T-helper 17 cell (primary cell): ENCODE results near the gene RPS14. TPM values are rescaled to one million over a fixed set of nuclear protein-coding genes. Genes with fewer than 3 reads are reported as not detected.

Experiments used
- ATAC-seq: fragments of 150-1000 bp; cut with Tn5 transposase; 2 replicates; pipeline ENCODE4 v1.10.0; 2021; ENCODE audit warnings: mild to moderate bottlenecking, moderate library complexity
- DNase-seq, 3 donors: peaks; one replicate each; pipeline versions ENCODE4 v3.0.0 to v3.0.0-alpha.2; 2020 to 2021
- H3K9me3 ChIP-seq: one replicate; pipeline ENCODE4 v1.7.0; 2013; ENCODE audit warnings: low read length, mild to moderate bottlenecking; ENCODE audit not compliant: control insufficient read depth, poor library complexity, severe bottlenecking
- H3K27ac Mint-ChIP-seq: one replicate; pipeline ENCODE4 v1.8.0; 2022; ENCODE audit warnings: mild to moderate bottlenecking, moderate library complexity, mixed read lengths
- H3K27me3 Mint-ChIP-seq: one replicate; pipeline ENCODE4 v1.8.0; 2022; ENCODE audit warnings: mixed read lengths
- H3K36me3 Mint-ChIP-seq: one replicate; pipeline ENCODE4 v1.8.0; 2022; ENCODE audit warnings: low read depth, mixed read lengths
- H3K4me1 Mint-ChIP-seq: one replicate; pipeline ENCODE4 v1.8.0; 2022; ENCODE audit warnings: mild to moderate bottlenecking, mixed read lengths
- H3K4me3 Mint-ChIP-seq: one replicate; pipeline ENCODE4 v1.8.0; 2022; ENCODE audit warnings: mild to moderate bottlenecking, moderate library complexity, mixed read lengths
- total RNA-seq, 4 donors: library from RNA in 2 of 4; stranded (reverse) in 2 of 4; gene quantifications; one replicate each; pipeline ENCODE4 v1.2.3 and lab custom pipeline; 2022 to 2026

Gene RPS14
- 1,000 to 10,000 TPM; 3,455 to 4,953 TPM for total RNA-seq
- 969 to 1,043 reads per million in 2 donors for total RNA-seq (lab: John Stamatoyannopoulos, UW)

DNA sequence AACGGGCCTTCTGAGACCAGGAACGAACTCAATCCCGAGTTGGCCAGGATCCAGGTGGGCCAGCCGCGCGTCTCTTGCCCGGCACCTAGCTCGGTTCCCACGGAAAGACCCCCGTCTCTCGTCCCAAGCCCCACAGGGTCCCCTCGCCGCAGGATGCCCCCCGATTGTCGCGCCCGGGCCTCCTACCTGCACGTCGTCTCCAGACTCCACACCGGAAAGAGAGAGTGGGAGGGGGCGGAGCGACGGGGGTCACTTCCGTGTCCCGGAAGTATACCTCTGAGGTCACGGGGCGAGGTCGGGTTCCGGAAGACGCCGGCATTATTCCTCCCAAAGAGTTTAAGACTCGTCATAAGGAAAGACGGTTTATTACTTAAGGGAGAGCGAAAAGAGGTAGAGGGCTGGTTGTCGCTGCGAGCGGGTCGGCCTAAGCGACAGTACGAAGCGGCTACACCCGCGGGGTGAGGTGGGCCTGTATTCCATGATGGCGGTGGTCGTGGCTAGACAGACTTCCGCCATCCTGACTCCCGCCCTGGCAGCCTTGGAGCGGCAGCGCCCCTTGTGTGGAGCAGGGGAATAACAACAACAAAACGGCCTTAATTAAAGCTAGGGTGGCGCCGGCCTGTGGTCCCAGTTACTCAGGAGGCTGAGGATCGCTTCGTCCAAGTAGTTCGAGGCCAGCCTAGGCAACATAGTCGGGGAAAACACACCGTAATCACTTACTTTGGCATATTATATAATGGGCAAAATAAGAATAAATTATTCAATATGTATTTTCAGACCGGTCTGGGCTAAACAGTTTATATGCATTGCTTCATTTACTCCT lies at the start of gene RPS14:
TSS of gene RPS14 (minus strand) at position 223 of the 823 bp plus-strand sequence. CDS start 2,006 bp downstream, outside the sequence.
- Mint-ChIP-seq H3K4me3 (peak within 1 kb of the TSS; percentile 97), H3K4me1 (peaks cover 19% of the 10 kb centered on the region), H3K27ac (peak within 1 kb of the TSS; percentile 98), H3K36me3 (peaks cover 9% of the 10 kb centered on the region), H3K27me3 (no peaks in the 10 kb centered on the region)
- no peaks in the 10 kb centered on the region for H3K9me3 ChIP-seq
- peak; percentile 93 for ATAC-seq
- peak; percentile 83 to 86 (median 85) for DNase-seq

DNA sequence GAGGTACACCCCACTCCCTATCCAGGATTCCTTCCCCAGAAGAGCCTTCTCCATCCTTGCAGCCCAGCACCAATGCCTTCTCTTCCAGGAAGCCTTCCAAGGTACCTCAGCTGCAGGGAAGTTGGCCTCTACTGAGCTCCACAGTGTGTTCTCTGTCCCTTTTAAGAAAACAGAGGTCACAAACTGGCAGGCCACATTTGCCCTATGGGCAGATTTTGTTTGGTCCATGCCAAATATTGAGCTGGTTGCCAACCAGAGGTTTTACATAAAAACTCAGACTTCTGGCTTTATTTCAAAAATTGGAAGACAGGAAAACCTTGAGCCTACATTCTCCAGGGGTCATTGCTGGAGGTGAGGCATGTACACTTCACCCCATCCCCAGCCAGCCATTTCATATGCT lies 49.4 kb upstream of the RPS14 start:
- no peak for DNase-seq
- no peaks in the 10 kb centered on the region for H3K9me3 ChIP-seq
- Mint-ChIP-seq H3K36me3 (no peaks in the 10 kb centered on the region), H3K27ac (no peak overlapping the region), H3K4me1 (peaks cover 3% of the 10 kb centered on the region), H3K4me3 (no peak overlapping the region), H3K27me3 (peaks cover 14% of the 10 kb centered on the region)
- ATAC-seq, result no peak

DNA sequence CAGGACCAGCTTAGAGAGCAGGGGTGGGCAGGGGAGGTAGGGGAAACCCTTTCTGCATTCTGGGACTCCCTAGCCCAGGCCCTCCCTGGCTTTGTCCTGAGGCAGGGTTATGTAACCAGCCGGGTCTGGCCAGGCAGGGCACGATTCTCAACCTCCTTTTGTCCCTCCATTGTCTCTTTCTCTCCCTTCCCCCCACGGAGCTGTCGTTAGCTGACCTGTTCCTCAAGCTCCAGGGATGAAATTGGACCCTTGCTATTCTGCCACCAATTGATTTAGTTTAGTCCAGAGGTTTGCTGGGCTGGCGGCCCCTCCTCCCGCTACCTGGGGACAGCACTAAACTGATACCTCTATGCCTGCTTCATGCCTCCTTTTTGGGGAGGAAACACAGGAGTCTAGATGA lies 49.0 kb upstream of the RPS14 start:
- peaks cover 3% of the 10 kb centered on the region for H3K4me1 Mint-ChIP-seq
- H3K9me3 ChIP-seq, result no peaks in the 10 kb centered on the region
- H3K4me3 Mint-ChIP-seq, result no peak overlapping the region
- DNase-seq, result no peak
- H3K36me3 Mint-ChIP-seq, result no peaks in the 10 kb centered on the region
- peaks cover 14% of the 10 kb centered on the region for H3K27me3 Mint-ChIP-seq
- no peak overlapping the region for H3K27ac Mint-ChIP-seq
- ATAC-seq, result no peak

DNA sequence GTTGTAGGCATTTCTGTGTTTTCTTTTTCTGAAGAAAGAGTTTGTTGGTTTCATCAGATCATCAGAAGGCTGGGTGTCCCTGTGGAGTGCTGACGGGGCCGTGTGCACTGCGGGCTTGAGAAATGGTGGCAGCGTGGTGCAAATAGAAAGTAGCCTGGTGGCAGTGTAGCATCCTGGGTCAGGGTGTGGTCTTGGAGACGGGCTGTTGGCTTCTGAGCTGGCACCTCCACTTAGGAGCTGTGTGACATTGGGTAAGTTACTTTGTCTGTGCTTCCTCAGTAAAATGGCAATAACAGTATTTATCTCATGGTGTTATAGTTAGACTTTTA lies 48.4 kb upstream of the RPS14 start:
- Mint-ChIP-seq H3K4me3 (no peak overlapping the region), H3K27ac (no peak overlapping the region), H3K36me3 (no peaks in the 10 kb centered on the region), H3K27me3 (peaks cover 14% of the 10 kb centered on the region), H3K4me1 (peaks cover 3% of the 10 kb centered on the region)
- H3K9me3 ChIP-seq, result no peaks in the 10 kb centered on the region
- ATAC-seq (no peak), DNase-seq (no peak)

DNA sequence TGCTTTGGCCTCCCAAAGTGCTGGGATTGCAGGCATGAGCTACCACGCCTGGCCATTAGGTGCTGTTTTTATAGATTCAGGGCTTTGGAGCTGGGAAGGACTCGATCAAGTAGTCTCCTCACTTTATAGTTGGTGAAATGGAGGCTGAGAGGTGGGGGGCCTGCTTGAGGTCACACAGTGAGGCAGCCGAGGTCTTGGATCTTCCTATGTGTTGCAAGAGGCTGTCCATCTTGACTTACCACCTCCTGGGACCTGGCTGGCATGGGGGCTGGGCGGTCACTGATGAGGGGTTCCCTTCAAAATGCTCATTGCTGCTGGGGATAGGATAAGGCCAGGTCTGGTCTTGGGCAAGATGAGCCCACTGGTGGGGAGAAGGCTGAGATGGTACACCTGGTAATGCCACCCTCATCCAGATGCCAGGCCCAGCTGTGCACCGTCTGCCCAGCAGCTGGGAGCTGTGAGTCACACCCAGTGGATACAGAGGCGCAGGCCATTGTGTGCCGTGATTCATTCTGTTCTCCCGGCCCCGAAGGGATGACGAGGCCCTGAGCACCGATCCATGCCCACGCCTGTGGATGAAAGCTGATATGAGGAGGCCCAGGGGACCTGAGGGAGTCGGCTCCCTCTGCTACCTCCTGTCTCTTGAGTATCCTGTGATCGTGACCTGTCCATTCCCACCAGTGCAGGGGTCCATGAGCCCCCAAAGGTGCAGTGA lies 47.9 kb upstream of the RPS14 start:
- ATAC-seq, result no peak

GRCh38 chr5:150496534-150496933 lies 47.0 kb upstream of the RPS14 start:
- H3K27ac Mint-ChIP-seq, result no peak overlapping the region
- no peak for ATAC-seq
- peaks cover 7% of the 10 kb centered on the region for H3K4me1 Mint-ChIP-seq
- H3K36me3 Mint-ChIP-seq, result no peaks in the 10 kb centered on the region
- no peak overlapping the region for H3K4me3 Mint-ChIP-seq
- no peaks in the 10 kb centered on the region for H3K9me3 ChIP-seq
- DNase-seq, result no peak
- peaks cover 18% of the 10 kb centered on the region for H3K27me3 Mint-ChIP-seq

More for the DNA sequence above, 47.9 kb upstream of the RPS14 start:
- no peak overlapping the region for H3K27ac Mint-ChIP-seq
- H3K36me3 Mint-ChIP-seq, result no peaks in the 10 kb centered on the region
- peaks cover 14% of the 10 kb centered on the region for H3K27me3 Mint-ChIP-seq
- no peak overlapping the region for H3K4me3 Mint-ChIP-seq
- H3K9me3 ChIP-seq, result no peaks in the 10 kb centered on the region
- peaks cover 3% of the 10 kb centered on the region for H3K4me1 Mint-ChIP-seq
- DNase-seq, result no peak

DNA sequence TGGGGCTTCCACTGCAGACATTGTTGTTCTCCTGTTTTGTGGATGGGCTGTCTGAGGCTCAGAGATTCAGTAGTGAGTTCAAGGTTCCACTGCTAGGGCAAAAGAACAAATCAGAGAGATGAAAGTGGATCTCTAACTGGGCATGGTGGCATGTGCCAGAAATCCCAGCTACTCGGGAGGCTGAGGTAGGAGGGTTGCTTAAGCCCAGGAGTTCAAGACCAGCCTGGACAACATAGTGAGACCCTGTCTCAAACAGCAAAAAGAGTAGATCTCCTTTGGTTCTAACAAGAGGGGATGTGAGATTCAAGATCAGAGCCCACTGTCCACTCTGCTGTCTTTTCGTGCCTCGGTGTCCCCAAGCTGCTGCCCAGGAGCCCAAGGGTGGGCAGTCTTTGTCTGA lies 46.6 kb upstream of the RPS14 start:
- Mint-ChIP-seq H3K36me3 (no peaks in the 10 kb centered on the region), H3K27me3 (peaks cover 16% of the 10 kb centered on the region), H3K27ac (no peak overlapping the region), H3K4me1 (peaks cover 7% of the 10 kb centered on the region), H3K4me3 (no peak overlapping the region)
- no peaks in the 10 kb centered on the region for H3K9me3 ChIP-seq
- ATAC-seq, result no peak
- DNase-seq, result no peak

DNA sequence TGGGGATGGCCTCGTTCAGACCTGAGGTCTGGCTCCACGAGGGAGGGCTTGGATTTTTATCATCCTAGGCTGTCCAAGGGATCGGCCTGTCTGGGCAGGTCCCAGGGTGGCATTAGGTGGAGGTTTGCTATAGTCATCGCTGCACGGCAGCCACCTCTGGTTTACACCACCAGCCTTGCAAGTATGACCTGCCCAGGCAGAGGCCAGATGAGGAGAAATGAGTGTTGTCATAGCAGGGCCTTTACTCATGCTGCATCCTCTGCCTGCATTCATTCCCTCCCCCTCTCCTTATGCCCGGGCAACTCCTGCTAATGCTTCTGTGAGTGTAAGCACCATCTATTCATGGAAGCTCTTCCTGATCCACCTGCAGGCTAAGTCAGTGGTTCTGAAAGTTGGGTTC lies 43.1 kb upstream of the RPS14 start:
- Mint-ChIP-seq H3K4me3 (no peak overlapping the region), H3K27me3 (peaks cover 36% of the 10 kb centered on the region), H3K4me1 (peaks cover 15% of the 10 kb centered on the region), H3K36me3 (peaks cover 4% of the 10 kb centered on the region), H3K27ac (no peak overlapping the region)
- no peaks in the 10 kb centered on the region for H3K9me3 ChIP-seq
- ATAC-seq, result no peak
- no peak for DNase-seq

GRCh38 chr5:150491876-150492275 lies 42.3 kb upstream of the RPS14 start:
- no peaks in the 10 kb centered on the region for H3K9me3 ChIP-seq
- ATAC-seq, result no peak
- H3K36me3 Mint-ChIP-seq, result peaks cover 6% of the 10 kb centered on the region
- peaks cover 43% of the 10 kb centered on the region for H3K27me3 Mint-ChIP-seq
- peaks cover 19% of the 10 kb centered on the region for H3K4me1 Mint-ChIP-seq
- DNase-seq, result no peak
- no peak overlapping the region for H3K27ac Mint-ChIP-seq
- H3K4me3 Mint-ChIP-seq, result no peak overlapping the region

DNA sequence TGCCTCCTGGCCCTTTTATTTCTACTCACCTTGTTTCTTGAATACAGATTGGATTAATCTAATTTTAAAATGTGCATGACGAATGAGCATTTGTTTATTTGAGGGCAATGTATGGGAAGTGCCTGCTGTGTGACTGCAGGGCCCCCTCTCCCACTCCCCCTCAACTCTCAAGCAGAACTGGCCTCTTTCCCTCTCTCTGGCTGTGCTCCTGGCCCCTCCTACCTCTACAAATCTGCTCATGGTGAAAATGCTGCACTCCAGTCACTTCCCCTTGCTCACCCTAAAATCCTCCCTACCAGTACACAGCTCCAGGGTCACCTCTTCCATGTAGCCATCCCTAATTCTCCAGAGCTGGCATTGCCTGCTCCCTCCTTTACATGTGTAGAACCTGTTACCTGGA lies 41.2 kb upstream of the RPS14 start:
- H3K9me3 ChIP-seq, result no peaks in the 10 kb centered on the region
- peak overlapping the region; percentile 49 for H3K4me3 Mint-ChIP-seq
- H3K27me3 Mint-ChIP-seq, result peaks cover 43% of the 10 kb centered on the region
- ATAC-seq (no peak), DNase-seq (no peak)
- H3K36me3 Mint-ChIP-seq, result peaks cover 6% of the 10 kb centered on the region
- no peak overlapping the region for H3K27ac Mint-ChIP-seq
- H3K4me1 Mint-ChIP-seq, result peaks cover 19% of the 10 kb centered on the region

- H3K27me3 Mint-ChIP-seq, result peaks cover 43% of the 10 kb centered on the region
- no peak overlapping the region for H3K4me3 Mint-ChIP-seq
- H3K9me3 ChIP-seq, result no peaks in the 10 kb centered on the region
- DNase-seq (no peak), ATAC-seq (no peak)
- peaks cover 6% of the 10 kb centered on the region for H3K36me3 Mint-ChIP-seq
- peaks cover 19% of the 10 kb centered on the region for H3K4me1 Mint-ChIP-seq
- no peak overlapping the region for H3K27ac Mint-ChIP-seq
Observed at GRCh38 chr5:150490296-150490669, 40.7 kb upstream of the RPS14 start.

DNA sequence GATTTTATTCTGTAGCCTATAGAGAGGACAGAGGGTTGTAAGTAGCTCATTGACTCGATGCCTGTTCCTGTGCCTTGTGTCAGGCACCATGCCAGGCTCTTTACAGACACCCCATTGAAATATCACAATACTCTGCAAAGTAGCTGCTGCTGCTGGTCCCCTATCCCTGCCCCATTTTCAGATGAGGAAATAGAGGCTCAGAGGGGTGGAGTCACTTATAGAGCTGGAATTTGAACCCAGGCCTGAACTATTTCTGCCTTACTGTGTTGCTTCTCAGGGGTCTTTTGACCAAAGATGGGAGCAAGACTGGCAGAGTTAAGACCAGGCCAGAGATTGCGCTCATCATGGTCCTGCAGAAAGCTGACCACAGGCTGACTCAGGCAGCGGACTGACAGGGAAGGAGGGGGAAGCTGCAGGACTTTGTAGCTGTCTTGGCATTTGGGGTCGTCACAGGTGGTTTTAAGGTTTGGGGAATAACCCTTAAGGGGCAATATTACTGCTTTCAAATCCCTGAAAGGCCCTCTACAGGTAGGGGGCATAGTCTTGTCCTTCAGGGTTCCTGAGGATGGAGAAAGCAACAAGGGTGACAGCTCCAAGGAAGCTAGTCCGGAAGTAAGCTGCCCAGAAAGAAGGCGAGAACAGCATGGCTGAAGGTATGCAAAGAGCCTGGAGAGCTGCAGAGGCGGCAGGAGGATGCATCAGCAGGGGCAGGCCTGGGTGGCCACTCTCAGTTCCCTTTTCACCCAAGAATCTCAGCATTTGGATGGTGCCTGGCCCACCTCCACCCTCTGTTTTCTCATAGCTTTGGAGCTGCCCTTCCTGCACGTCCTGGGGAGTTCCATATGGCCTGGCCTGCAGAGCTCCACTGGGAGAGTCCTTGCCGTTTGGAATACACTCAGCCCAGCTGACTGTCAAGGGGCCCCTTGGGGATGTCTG lies 40.1 kb upstream of the RPS14 start:
- Mint-ChIP-seq H3K27me3 (peaks cover 48% of the 10 kb centered on the region), H3K27ac (no peak overlapping the region), H3K4me3 (no peak overlapping the region), H3K4me1 (peaks cover 23% of the 10 kb centered on the region), H3K36me3 (peaks cover 6% of the 10 kb centered on the region)
- DNase-seq (no peak), ATAC-seq (peak; percentile 46)
- no peaks in the 10 kb centered on the region for H3K9me3 ChIP-seq
